HCT116 (cell line): Measurements from ENCODE around the gene CPNE5. TPM values are rescaled to one million over a fixed set of nuclear protein-coding genes. Genes with fewer than 3 reads are reported as not detected.

Experiments
- ATAC-seq: fragments of 200-7000 bp; cut with Tn5 transposase; 2 replicates; pipeline ENCODE4 v1.9.1; 2020; ENCODE audit warnings: mild to moderate bottlenecking, moderate library complexity
- BruUV-seq: library from RNA; stranded (reverse); fragments of 400-500 nt; replicated peaks from 2 replicates; lab custom pipeline; 2021; lab: Mats Ljungman, UMichigan
- CTCF ChIA-PET: fragments of 300-600 bp; sonication (Branson Sonifier 250); formaldehyde crosslinking; loops from one replicate; lab custom pipeline; 2021; ENCODE audit warnings: antibody characterized with exemption; lab: Charles Lee
- POLR2A ChIA-PET: fragments of 300-600, 350-600 bp; sonication (Branson Sonifier 250); formaldehyde crosslinking; loops from one replicate; lab custom pipeline; 2021; ENCODE audit warnings: antibody characterized with exemption; lab: Charles Lee
- RAD21 ChIA-PET, 2 experiments: fragments of 300-600 bp; sonication (Branson Sonifier 250); formaldehyde crosslinking; loops; one replicate each; lab custom pipeline; 2023; ENCODE audit warnings: low total read pairs in 2 of 2; ENCODE audit not compliant: uncharacterized antibody in 2 of 2, unreplicated experiment in 2 of 2, low non-redundant PET in 1 of 2; lab: Charles Lee
- DNase-seq: peaks from one replicate; pipeline ENCODE4 v3.0.0-alpha.2; 2010; ENCODE audit warnings: low read depth, low spot score
- H2AFZ ChIP-seq: fragments of 200-600 bp; shearing (Covaris generic), sonication (generic); 2 replicates; pipeline ENCODE4 v1.6.1; 2017; ENCODE audit warnings: low read depth, mixed run types, mixed read lengths, antibody characterized with exemption, low read length; ENCODE audit not compliant: poor library complexity, severe bottlenecking
- H3K27ac ChIP-seq: 2 replicates; pipeline ENCODE4 v1.5.1; 2012; ENCODE audit warnings: low read depth, low read length
- H3K27me3 ChIP-seq: fragments of 200-600 bp; sonication (generic); 2 replicates; pipeline ENCODE4 v1.6.1; 2016; ENCODE audit warnings: mixed run types, low read length, mixed read lengths; ENCODE audit not compliant: insufficient read depth
- H3K36me3 ChIP-seq, 2 experiments: fragments of 200-500 bp in 1 of 2; fragments of 200-600 bp in 1 of 2; sonication (Bioruptor generic) in 1 of 2; sonication (generic) in 1 of 2; 2 replicates each; pipeline versions ENCODE4 v1.5.1 to v1.6.1; 2014 to 2016; ENCODE audit warnings: low read length in 2 of 2, inconsistent platforms in 1 of 2, mixed read lengths in 1 of 2, mixed run types in 1 of 2; ENCODE audit not compliant: insufficient read depth in 2 of 2, control insufficient read depth in 1 of 2
- H3K4me1 ChIP-seq, 2 experiments: fragments of 200-600 bp in 1 of 2; sonication (generic) in 1 of 2; 2 replicates each; pipeline versions ENCODE4 v1.5.1 to v1.6.1; 2012 to 2017; ENCODE audit warnings: low read length in 2 of 2, inconsistent platforms in 1 of 2, mild to moderate bottlenecking in 1 of 2, mixed read lengths in 1 of 2, mixed run types in 1 of 2, moderate library complexity in 1 of 2; ENCODE audit not compliant: insufficient read depth in 2 of 2, control insufficient read depth in 1 of 2
- H3K4me2 ChIP-seq: fragments of 200-600 bp; sonication (generic); 2 replicates; pipeline ENCODE4 v1.6.1; 2017; ENCODE audit warnings: mixed run types, low read length, mixed read lengths
- H3K4me3 ChIP-seq, 2 experiments: fragments of 200-600 bp in 1 of 2; sonication (generic) in 1 of 2; replicated peaks in 1 of 2; 2 replicates each; pipeline ENCODE4 v1.5.1; 2011 to 2016; ENCODE audit warnings: low read length in 2 of 2, control low read depth in 1 of 2, low read depth in 1 of 2, mild to moderate bottlenecking in 1 of 2, mixed read lengths in 1 of 2, mixed run types in 1 of 2
- H3K79me2 ChIP-seq: fragments of 200-600 bp; sonication (generic); 2 replicates; pipeline ENCODE4 v1.6.1; 2017; ENCODE audit warnings: mild to moderate bottlenecking, mixed run types, low read length, moderate library complexity, mixed read lengths; ENCODE audit not compliant: insufficient read depth
- H3K9ac ChIP-seq: fragments of 200-600 bp; sonication (generic); 2 replicates; pipeline ENCODE4 v1.6.1; 2016; ENCODE audit warnings: low read length, mixed read lengths
- H3K9me2 ChIP-seq: fragments of 200-600 bp; sonication (generic), shearing (Covaris generic); 2 replicates; pipeline ENCODE4 v1.6.1; 2017; ENCODE audit warnings: mixed run types, mild to moderate bottlenecking, moderate library complexity; ENCODE audit not compliant: insufficient read depth
- H3K9me3 ChIP-seq, 2 experiments: fragments of 200-500 bp in 1 of 2; fragments of 200-600 bp in 1 of 2; sonication (Bioruptor generic) in 1 of 2; sonication (generic) in 1 of 2; 2 replicates each; pipeline ENCODE4 v1.6.1; 2014 to 2017; ENCODE audit warnings: low read length in 2 of 2, mixed read lengths in 2 of 2, inconsistent platforms in 1 of 2, low read depth in 1 of 2, mild to moderate bottlenecking in 1 of 2, mixed run types in 1 of 2, moderate library complexity in 1 of 2; ENCODE audit not compliant: control insufficient read depth in 1 of 2, insufficient read depth in 1 of 2
- H4K20me1 ChIP-seq: fragments of 200-600 bp; sonication (generic), shearing (Covaris generic); 2 replicates; pipeline ENCODE4 v1.6.1; 2017; ENCODE audit warnings: mixed run types, mild to moderate bottlenecking, moderate library complexity; ENCODE audit not compliant: insufficient read depth
- CEBPB ChIP-seq: IDR thresholded peaks from 2 replicates; pipeline ENCODE4 v1.6.1; 2012; ENCODE audit warnings: low read depth
- JUND ChIP-seq: IDR thresholded peaks from 2 replicates; pipeline ENCODE4 v1.6.1; 2012
- POLR2AphosphoS5 ChIP-seq: IDR thresholded peaks from 2 replicates; pipeline ENCODE4 v1.6.1; 2011; ENCODE audit warnings: mild to moderate bottlenecking, low read depth, low read length, moderate library complexity
- REST ChIP-seq: IDR thresholded peaks from 2 replicates; pipeline ENCODE4 v1.6.1; 2012; ENCODE audit warnings: low read depth
- TCF7L2 ChIP-seq: IDR thresholded peaks from 2 replicates; pipeline ENCODE4 v1.7.0; 2011; ENCODE audit warnings: borderline replicate concordance, inconsistent platforms; ENCODE audit not compliant: insufficient read depth, insufficient read length; ENCODE audit errors: extremely low read depth
- ZFX ChIP-seq: fragments of 450-650 bp; IDR thresholded peaks from 2 replicates; pipeline ENCODE4 v1.6.1; 2017
- intact Hi-C: fragments of 100-400 bp; cut with micrococcal nuclease; formaldehyde crosslinking; loops from 2 replicates; pipeline ENCODE4 v1.10.0; 2022
- total RNA-seq: library from RNA; stranded (reverse); gene quantifications from one replicate; pipeline ENCODE4 v1.2.1, GENCODE V29; 2021; ENCODE audit not compliant: unreplicated experiment
- TF ChIP-seq, protein P1 (sequence below): IDR thresholded peaks from 2 replicates; pipeline ENCODE4 v1.6.1; 2011; ENCODE audit warnings: mild to moderate bottlenecking, low read length, moderate library complexity; ENCODE audit not compliant: insufficient replicate concordance; ENCODE audit errors: extremely low read depth

CPNE5 gene
- total RNA-seq, 1 experiment from 2014 or later = not detected

DNA sequence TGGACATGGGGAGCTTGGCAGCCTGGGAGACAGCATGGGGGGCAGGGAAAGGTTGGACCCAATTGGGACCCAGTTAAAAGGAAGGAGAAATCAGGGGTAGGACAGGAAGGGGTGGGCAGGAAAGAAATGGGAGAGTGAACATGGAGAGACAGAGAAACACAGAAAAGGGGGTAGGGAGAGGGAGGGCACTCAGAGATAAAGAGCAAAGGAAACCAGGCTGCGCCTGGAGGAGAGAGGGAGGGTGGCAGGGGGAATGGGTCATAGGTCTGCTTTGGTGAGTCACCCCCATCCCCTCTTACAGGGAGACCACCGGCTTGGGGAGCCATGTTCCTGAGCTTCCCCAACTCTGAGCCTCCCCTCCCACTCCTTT, 95.0 kb downstream of the CPNE5 start:
- Histone ChIP-seq H3K79me2 (no peaks in the 10 kb centered on the region), H4K20me1 (no peaks in the 10 kb centered on the region), H3K4me2 (no peak overlapping the region), H3K9ac (no peak overlapping the region), H3K4me3 (no peak overlapping the region), H3K9me3 (peaks cover 6 to 10% of the 10 kb centered on the region in 2 experiments; a peak in 2 of 4 replicates), H3K4me1 (peaks cover 0 to 4% of the 10 kb centered on the region in 2 experiments; a peak in 1 of 4 replicates), H2AFZ (no peak overlapping the region), H3K36me3 (no peaks in the 10 kb centered on the region), H3K27ac (no peak overlapping the region), H3K27me3 (no peaks in the 10 kb centered on the region), H3K9me2 (no peaks in the 10 kb centered on the region)
- ChIA-PET RAD21 (no interaction called here), CTCF (interaction anchor here (1.5 kb wide), 1 partner anchor 15 kb away, joined by 4 read pairs; no protein-coding TSS in a partner anchor), POLR2A (no interaction called here)
- no TSS peak for BruUV-seq
- DNase-seq = no peak
- no peak for ATAC-seq
- no peak for TF ChIP-seq JUND
- no peak for TF ChIP-seq TCF7L2
- TF ChIP-seq REST = no peak
- intact Hi-C loops = no loop called here

GRCh38 chr6:36743538-36744303, 95.5 kb downstream of the CPNE5 start:
- Histone ChIP-seq H3K27me3 (no peaks in the 10 kb centered on the region), H3K4me3 (no peak overlapping the region), H2AFZ (no peak overlapping the region), H3K4me1 (peaks cover 0 to 4% of the 10 kb centered on the region in 2 experiments; a peak in 1 of 4 replicates), H3K4me2 (no peak overlapping the region), H3K9ac (no peak overlapping the region), H3K9me3 (peaks cover 5 to 7% of the 10 kb centered on the region in 2 experiments; a peak in 2 of 4 replicates), H3K9me2 (no peaks in the 10 kb centered on the region), H3K27ac (no peak overlapping the region), H4K20me1 (no peaks in the 10 kb centered on the region), H3K36me3 (no peaks in the 10 kb centered on the region), H3K79me2 (no peaks in the 10 kb centered on the region)
- DNase-seq (no peak), ATAC-seq (no peak)
- ChIA-PET POLR2A (no interaction called here), RAD21 (no interaction called here), CTCF (interaction anchor here (1.5 kb wide), 1 partner anchor 15 kb away, joined by 4 read pairs; no protein-coding TSS in a partner anchor)
- intact Hi-C loops = no loop called here
- BruUV-seq = no TSS peak
- no peak for TF ChIP-seq REST
- TF ChIP-seq, protein P1, sequence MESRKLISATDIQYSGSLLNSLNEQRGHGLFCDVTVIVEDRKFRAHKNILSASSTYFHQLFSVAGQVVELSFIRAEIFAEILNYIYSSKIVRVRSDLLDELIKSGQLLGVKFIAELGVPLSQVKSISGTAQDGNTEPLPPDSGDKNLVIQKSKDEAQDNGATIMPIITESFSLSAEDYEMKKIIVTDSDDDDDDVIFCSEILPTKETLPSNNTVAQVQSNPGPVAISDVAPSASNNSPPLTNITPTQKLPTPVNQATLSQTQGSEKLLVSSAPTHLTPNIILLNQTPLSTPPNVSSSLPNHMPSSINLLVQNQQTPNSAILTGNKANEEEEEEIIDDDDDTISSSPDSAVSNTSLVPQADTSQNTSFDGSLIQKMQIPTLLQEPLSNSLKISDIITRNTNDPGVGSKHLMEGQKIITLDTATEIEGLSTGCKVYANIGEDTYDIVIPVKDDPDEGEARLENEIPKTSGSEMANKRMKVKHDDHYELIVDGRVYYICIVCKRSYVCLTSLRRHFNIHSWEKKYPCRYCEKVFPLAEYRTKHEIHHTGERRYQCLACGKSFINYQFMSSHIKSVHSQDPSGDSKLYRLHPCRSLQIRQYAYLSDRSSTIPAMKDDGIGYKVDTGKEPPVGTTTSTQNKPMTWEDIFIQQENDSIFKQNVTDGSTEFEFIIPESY = no peak
- no peak for TF ChIP-seq CEBPB
- TF ChIP-seq POLR2AphosphoS5 = no peak
- TF ChIP-seq TCF7L2 = no peak
- no peak for TF ChIP-seq ZFX
